ENCODE measurements around the gene TMEM238L. TPM values are rescaled to one million over a fixed set of nuclear protein-coding genes. Genes with fewer than 3 reads are reported as not detected.
A peak's percentile ranks its signal among the peaks of the same experiment; 100 is the strongest.

TMEM238L gene
- total RNA-seq, 1 donor: not detected

GRCh38 chr17:10754861-10755591 lies 48.9 kb downstream of the TMEM238L start:
- Histone ChIP-seq H3K27me3 (ENCODE audit: insufficient read depth, low read length) (no peaks in the 10 kb centered on the region), H3K4me1 (ENCODE audit: insufficient read depth, low read length) (no peaks in the 10 kb centered on the region), H3K79me2 (ENCODE audit: insufficient read depth, low read length) (no peaks in the 10 kb centered on the region), H2AFZ (ENCODE audit: low read length) (no peak overlapping the region), H3K27ac (ENCODE audit: low read depth, low read length) (no peak overlapping the region), H4K20me1 (ENCODE audit: insufficient read depth, low read length) (no peaks in the 10 kb centered on the region), H3K9me3 (ENCODE audit: low read depth, low read length) (no peaks in the 10 kb centered on the region), H3K4me3 (ENCODE audit: insufficient read depth, low read length) (no peak overlapping the region), H3K4me2 (ENCODE audit: insufficient read depth, low read length) (no peak overlapping the region), H3K36me3 (ENCODE audit: insufficient read depth, low read length) (no peaks in the 10 kb centered on the region)
- no peak for DNase-seq (ENCODE audit: insufficient read length, low spot score, missing footprints)
- no peak for TF ChIP-seq CTCF (IDR thresholded peaks at IDR 0.05; ENCODE audit: extremely low read depth, low read depth, low read length)

- no peaks in the 10 kb centered on the region for H3K79me2 ChIP-seq (ENCODE audit: insufficient read depth, low read length)
- peak; percentile 88 for DNase-seq (ENCODE audit: insufficient read length, low spot score, missing footprints)
- no peaks in the 10 kb centered on the region for H4K20me1 ChIP-seq (ENCODE audit: insufficient read depth, low read length)
- H3K4me1 ChIP-seq (ENCODE audit: insufficient read depth, low read length): no peaks in the 10 kb centered on the region
- H3K4me2 ChIP-seq (ENCODE audit: insufficient read depth, low read length): no peak overlapping the region
- no peaks in the 10 kb centered on the region for H3K27me3 ChIP-seq (ENCODE audit: insufficient read depth, low read length)
- no peak overlapping the region for H3K27ac ChIP-seq (ENCODE audit: low read depth, low read length)
- no peak overlapping the region for H2AFZ ChIP-seq (ENCODE audit: low read length)
- no peak overlapping the region for H3K4me3 ChIP-seq (ENCODE audit: insufficient read depth, low read length)
- H3K9me3 ChIP-seq (ENCODE audit: low read depth, low read length): no peaks in the 10 kb centered on the region
- peak; percentile 42 for TF ChIP-seq CTCF (IDR thresholded peaks at IDR 0.05; ENCODE audit: extremely low read depth, low read depth, low read length)
- H3K36me3 ChIP-seq (ENCODE audit: insufficient read depth, low read length): no peaks in the 10 kb centered on the region
Measured at GRCh38 chr17:10754109-10754508, 49.8 kb downstream of the TMEM238L start.

GRCh38 chr17:10752696-10753095 lies 51.2 kb downstream of the TMEM238L start:
- no peak for TF ChIP-seq CTCF (IDR thresholded peaks at IDR 0.05; ENCODE audit: extremely low read depth, low read depth, low read length)
- no peak overlapping the region for H3K27ac ChIP-seq (ENCODE audit: low read depth, low read length)

GRCh38 chr17:10751563-10751962 lies 52.3 kb downstream of the TMEM238L start:
- no peak overlapping the region for H3K27ac ChIP-seq (ENCODE audit: low read depth, low read length)
- no peaks in the 10 kb centered on the region for H3K4me1 ChIP-seq (ENCODE audit: insufficient read depth, low read length)
- no peaks in the 10 kb centered on the region for H3K79me2 ChIP-seq (ENCODE audit: insufficient read depth, low read length)
- H3K36me3 ChIP-seq (ENCODE audit: insufficient read depth, low read length): no peaks in the 10 kb centered on the region
- no peak overlapping the region for H3K4me3 ChIP-seq (ENCODE audit: insufficient read depth, low read length)
- no peak for DNase-seq (ENCODE audit: insufficient read length, low spot score, missing footprints)
- no peaks in the 10 kb centered on the region for H3K9me3 ChIP-seq (ENCODE audit: low read depth, low read length)
- no peak for TF ChIP-seq CTCF (IDR thresholded peaks at IDR 0.05; ENCODE audit: extremely low read depth, low read depth, low read length)
- no peak overlapping the region for H3K4me2 ChIP-seq (ENCODE audit: insufficient read depth, low read length)
- no peaks in the 10 kb centered on the region for H4K20me1 ChIP-seq (ENCODE audit: insufficient read depth, low read length)
- no peak overlapping the region for H2AFZ ChIP-seq (ENCODE audit: low read length)
- no peaks in the 10 kb centered on the region for H3K27me3 ChIP-seq (ENCODE audit: insufficient read depth, low read length)

More at GRCh38 chr17:10752696-10753095, 51.2 kb downstream of the TMEM238L start:
- no peak for DNase-seq (ENCODE audit: insufficient read length, low spot score, missing footprints)
- Histone ChIP-seq H3K79me2 (ENCODE audit: insufficient read depth, low read length) (no peaks in the 10 kb centered on the region), H3K4me2 (ENCODE audit: insufficient read depth, low read length) (no peak overlapping the region), H2AFZ (ENCODE audit: low read length) (no peak overlapping the region), H3K27me3 (ENCODE audit: insufficient read depth, low read length) (no peaks in the 10 kb centered on the region), H3K36me3 (ENCODE audit: insufficient read depth, low read length) (no peaks in the 10 kb centered on the region), H3K9me3 (ENCODE audit: low read depth, low read length) (no peaks in the 10 kb centered on the region), H4K20me1 (ENCODE audit: insufficient read depth, low read length) (no peaks in the 10 kb centered on the region), H3K4me1 (ENCODE audit: insufficient read depth, low read length) (no peaks in the 10 kb centered on the region), H3K4me3 (ENCODE audit: insufficient read depth, low read length) (no peak overlapping the region)

Measured in osteoblast (primary cell).